K562 (cell line): ENCODE results near the gene RPL34. TPM values are rescaled to one million over a fixed set of nuclear protein-coding genes. Genes with fewer than 3 reads are reported as not detected.

Experiments
- ATAC-seq: fragments of 200-7000 bp; cut with Tn5 transposase; 3 replicates; pipeline ENCODE4 v1.9.1; 2020; ENCODE audit warnings: moderate library complexity
- BruUV-seq: library from RNA; stranded (reverse); fragments of 400-500 nt; replicated peaks from 2 replicates; lab custom pipeline; 2021; lab: Mats Ljungman, UMichigan
- CTCF ChIA-PET: fragments of 300-600 bp; formaldehyde crosslinking; extraction: SDS; loops from one replicate; lab custom pipeline; 2021; ENCODE audit warnings: low intra/inter-chr PET ratio; lab: Yijun Ruan, JAX
- POLR2A ChIA-PET: fragments of 300-600, 350-650 bp; sonication (Branson Sonifier 250); formaldehyde crosslinking; extraction: SDS; loops from one replicate; lab custom pipeline; 2021; ENCODE audit warnings: antibody characterized with exemption, inconsistent platforms; lab: Yijun Ruan, JAX
- DNase-seq, 4 experiments: peaks; one replicate each; pipeline versions ENCODE4 v3.0.0 to v3.0.0-alpha.2; 2011 to 2018; ENCODE audit warnings: low spot score in 3 of 4, mixed read lengths in 3 of 4; ENCODE audit errors: extremely low read depth in 1 of 4
- FAIRE-seq: peaks from 2 replicates; lab custom pipeline; 2011; peaks lifted over from hg19 to GRCh38; lab: Jason Lieb, UNC
- H2AFZ ChIP-seq: 2 replicates; pipeline ENCODE4 v1.6.0; 2011; ENCODE audit warnings: low read depth, low read length, control low read depth, inconsistent platforms
- H3K27ac ChIP-seq: fragments of 200-600 bp; 3 replicates; pipeline ENCODE4 v1.8.0; 2011; ENCODE audit warnings: low read depth, mild to moderate bottlenecking, control low read depth, inconsistent platforms, low read length, moderate library complexity, mixed read lengths; ENCODE audit errors: extremely low read depth
- H3K27me3 ChIP-seq, 2 experiments: fragments of 300-600 bp in 1 of 2; 2 replicates in 1 of 2; 3 replicates in 1 of 2; pipeline versions ENCODE4 v1.6.0 to v1.8.0; 2011; ENCODE audit warnings: inconsistent platforms in 2 of 2, low read length in 2 of 2, mild to moderate bottlenecking in 1 of 2, mixed read lengths in 1 of 2, moderate library complexity in 1 of 2; ENCODE audit not compliant: control insufficient read depth in 2 of 2, insufficient read depth in 2 of 2
- H3K36me3 ChIP-seq: fragments of 300-600 bp; 3 replicates; pipeline ENCODE4 v1.8.0; 2011; ENCODE audit warnings: mild to moderate bottlenecking, low read length, inconsistent platforms; ENCODE audit not compliant: control insufficient read depth, insufficient read depth
- H3K4me1 ChIP-seq, 2 experiments: fragments of 200-600 bp in 1 of 2; replicated peaks in 1 of 2; 2 replicates in 1 of 2; 3 replicates in 1 of 2; pipeline versions ENCODE4 v1.5.1 to v1.8.0; 2011; ENCODE audit warnings: inconsistent platforms in 2 of 2, low read length in 2 of 2, mild to moderate bottlenecking in 1 of 2, mixed read lengths in 1 of 2, moderate library complexity in 1 of 2; ENCODE audit not compliant: control insufficient read depth in 2 of 2, insufficient read depth in 2 of 2
- H3K4me2 ChIP-seq: 2 replicates; pipeline ENCODE4 v1.6.1; 2011; ENCODE audit warnings: low read length, control low read depth, inconsistent platforms, mixed read lengths; ENCODE audit not compliant: insufficient read depth
- H3K4me3 ChIP-seq: fragments of 200-600 bp; sonication (generic), shearing (Covaris generic); 2 replicates; pipeline ENCODE4 v1.5.1; 2016; ENCODE audit warnings: control low read depth, inconsistent platforms
- H3K79me2 ChIP-seq: fragments of 200-600 bp; 3 replicates; pipeline ENCODE4 v1.8.0; 2011; ENCODE audit warnings: low read length, inconsistent platforms; ENCODE audit not compliant: control insufficient read depth, insufficient read depth
- H3K9ac ChIP-seq, 2 experiments: 2 replicates each; pipeline versions ENCODE4 v1.6.0 to v1.6.1; 2011; ENCODE audit warnings: low read depth in 2 of 2, low read length in 2 of 2, control low read depth in 1 of 2, inconsistent platforms in 1 of 2, mild to moderate bottlenecking in 1 of 2, mixed read lengths in 1 of 2; ENCODE audit not compliant: insufficient read depth in 1 of 2
- H3K9me1 ChIP-seq: one replicate; pipeline ENCODE4 v1.6.0; 2011; ENCODE audit warnings: inconsistent platforms, mild to moderate bottlenecking, low read length, moderate library complexity; ENCODE audit not compliant: control insufficient read depth, insufficient read depth
- H3K9me3 ChIP-seq: replicated peaks from 2 replicates; pipeline ENCODE4 v1.5.1; 2011; ENCODE audit warnings: low read depth, low read length, inconsistent platforms; ENCODE audit not compliant: control insufficient read depth, insufficient read depth
- H4K20me1 ChIP-seq: replicated peaks from 2 replicates; pipeline ENCODE4 v1.6.1; 2011; ENCODE audit warnings: low read length, inconsistent platforms, mixed read lengths; ENCODE audit not compliant: control insufficient read depth, insufficient read depth
- CREBBP ChIP-seq: IDR thresholded peaks from one replicate; pipeline ENCODE4 v1.6.1; 2012; ENCODE audit warnings: low read depth, mild to moderate bottlenecking, control low read depth, inconsistent platforms, low read length
- ETV1 ChIP-seq: fragments of 450-650 bp; conservative IDR thresholded peaks from 2 replicates; pipeline ENCODE4 v1.6.1; 2016; ENCODE audit warnings: missing genetic modification characterization, control low read depth, low read depth, missing compliant biosample characterization
- EZH2 ChIP-seq: IDR thresholded peaks from 2 replicates; pipeline ENCODE4 v1.6.1; 2012; ENCODE audit warnings: low read depth, mild to moderate bottlenecking, inconsistent platforms, low read length, borderline replicate concordance
- HCFC1 ChIP-seq: IDR thresholded peaks from 2 replicates; pipeline ENCODE4 v1.6.1; 2012; ENCODE audit warnings: low read depth, low read length, improper control_type of control experiment
- HMG20B ChIP-seq: fragments of 250-450 bp; sonication (Bioruptor Pico); IDR thresholded peaks from 2 replicates; pipeline ENCODE4 v1.5.0; 2021; ENCODE audit warnings: mild to moderate bottlenecking
- KLF16 ChIP-seq: IDR thresholded peaks from 2 replicates; pipeline ENCODE4 v1.6.1; 2016; ENCODE audit warnings: antibody characterized with exemption
- KLF6 ChIP-seq: fragments of 250-450 bp; sonication (Bioruptor Pico); IDR thresholded peaks from 2 replicates; pipeline ENCODE4 v1.4.0; 2020; ENCODE audit warnings: mild to moderate bottlenecking, moderate library complexity, borderline replicate concordance
- MTA2 ChIP-seq: fragments of 450-650 bp; IDR thresholded peaks from 2 replicates; pipeline ENCODE4 v1.6.1; 2016; ENCODE audit warnings: low read depth
- POLR2A ChIP-seq: fragments of 450-650 bp; conservative IDR thresholded peaks from 2 replicates; pipeline ENCODE4 v1.6.1; 2016
- SIX5 ChIP-seq, 2 experiments: IDR thresholded peaks; 2 replicates each; pipeline ENCODE4 v1.6.1; 2011; ENCODE audit warnings: low read length in 2 of 2, borderline replicate concordance in 1 of 2, low read depth in 1 of 2, mild to moderate bottlenecking in 1 of 2, moderate library complexity in 1 of 2; ENCODE audit not compliant: insufficient read depth in 1 of 2
- USF1 ChIP-seq: sonication (generic); formaldehyde crosslinking; IDR thresholded peaks from 2 replicates; pipeline ENCODE4 v1.9.0; 2022; ENCODE audit warnings: mild to moderate bottlenecking, missing genetic modification reagents
- ZNF184 ChIP-seq: sonication (generic); formaldehyde crosslinking; IDR thresholded peaks from 2 replicates; pipeline ENCODE4 v1.5.0; 2020; ENCODE audit warnings: missing genetic modification reagents
- ZNF436 ChIP-seq: fragments of 250-450, 450-650 bp; sonication (Bioruptor Pico); formaldehyde crosslinking; IDR thresholded peaks from 2 replicates; pipeline ENCODE4 v1.7.0; 2020; ENCODE audit warnings: mild to moderate bottlenecking
- ZNF507 ChIP-seq: conservative IDR thresholded peaks from 2 replicates; pipeline ENCODE4 v1.6.1; 2017; ENCODE audit warnings: missing genetic modification characterization, missing compliant biosample characterization
- ZNF57 ChIP-seq: fragments of 450-650 bp; formaldehyde crosslinking; IDR thresholded peaks from 2 replicates; pipeline ENCODE4 v1.4.0; 2020; ENCODE audit warnings: mild to moderate bottlenecking, moderate library complexity
- ZNF644 ChIP-seq: fragments of 200-800 bp; sonication (Bioruptor generic); IDR thresholded peaks from 2 replicates; pipeline ENCODE4 v1.6.1; 2016; ENCODE audit warnings: low read depth, missing genetic modification characterization, missing compliant biosample characterization
- WGBS: fragments of 100-300 bp; shearing (Covaris generic); methylation state at CpG from one replicate; pipeline ENCODE4 v1.1.6; 2016; ENCODE audit warnings: low coverage, mixed read lengths; ENCODE audit not compliant: insufficient coverage; ENCODE audit errors: missing lambda C conversion rate; 5-methylcytosine and 5-hydroxymethylcytosine counted together
- in situ Hi-C: fragments of 300-500 bp; cut with MboI; formaldehyde crosslinking; loops from 4 replicates; pipeline ENCODE4 v1.15.0; 2018; ENCODE audit warnings: inconsistent platforms, mixed read lengths
- intact Hi-C: fragments of 100-400 bp; cut with micrococcal nuclease; formaldehyde crosslinking; loops from 2 replicates; pipeline ENCODE4 v1.14.2; 2022
- polyA plus RNA-seq, 8 experiments: library from polyadenylated mRNA; depleted of rRNA in 4 of 8; stranded (reverse) in 5 of 8; unstranded in 3 of 8; fragments of >200 nt; fragmentation: Nextera tagmentation in 2 of 8; fragmentation: Illumina TruSeq in 1 of 8; extraction: Ambion mirVana in 2 of 8; extraction: Trizol in 1 of 8; gene quantifications; 2 replicates each; pipeline versions ENCODE4 v1.2.1 to v1.2.3, GENCODE V29; 2011 to 2014; ENCODE audit warnings: inconsistent platforms in 1 of 8, missing spikeins in 1 of 8
- total RNA-seq, 7 experiments: library from RNA; depleted of rRNA in 6 of 7; stranded (reverse); fragments of >200 nt in 6 of 7; fragmentation: Illumina TruSeq in 2 of 7; extraction: Trizol in 2 of 7; gene quantifications; 2 replicates each; pipeline versions ENCODE4 v1.2.1 to v1.2.3, GENCODE V29; 2011 to 2021; ENCODE audit warnings: low replicate concordance in 1 of 7
- TF ChIP-seq, protein P1 (sequence below): sonication (generic); formaldehyde crosslinking; IDR thresholded peaks from 2 replicates; pipeline ENCODE4 v1.8.1; 2023; ENCODE audit warnings: mild to moderate bottlenecking, missing genetic modification reagents

Gene RPL34
- total and polyA plus RNA-seq, 9 of the 15 experiments (the other 6 are each of a cell fraction or from before 2014, with no cell fraction given): 1,612 to 4,502 (median 2,593) TPM

GRCh38 chr4:108574402-108574801, 46.0 kb upstream of the RPL34 start:
- Histone ChIP-seq H3K4me2 (no peak overlapping the region), H3K27me3 (peaks cover 6 to 8% of the 10 kb centered on the region in 2 experiments; a peak in 4 of 5 replicates), H2AFZ (no peak overlapping the region), H3K36me3 (no peaks in the 10 kb centered on the region), H3K79me2 (no peaks in the 10 kb centered on the region), H3K9ac (no peak overlapping the region), H3K4me3 (no peak overlapping the region), H3K9me1 (no peaks in the 10 kb centered on the region), H4K20me1 (no peaks in the 10 kb centered on the region), H3K4me1 (no peaks in the 10 kb centered on the region), H3K27ac (no peak overlapping the region), H3K9me3 (no peaks in the 10 kb centered on the region)
- ChIA-PET CTCF (no interaction called here), POLR2A (interaction anchor here (1.4 kb wide), 1 partner anchor 8 kb away, joined by 4 read pairs; no protein-coding TSS in a partner anchor)
- WGBS: 15% methylated on average over 3 of the region's 3 CpGs
- BruUV-seq: no TSS peak
- intact Hi-C loops (loop anchor here (5.0 to 10.0 kb wide), 4 partner anchors 62 to 812 kb away; no protein-coding TSS in a partner anchor), in situ Hi-C loops (loop anchor here (5.0 kb wide), 1 partner anchor 557 kb away; no protein-coding TSS in a partner anchor)
- FAIRE-seq: no peak
- no peak for ATAC-seq
- no peak for DNase-seq
- no peak for TF ChIP-seq ZNF507 (tag)
- no peak for TF ChIP-seq CREBBP
- TF ChIP-seq KLF16: no peak
- TF ChIP-seq POLR2A: no peak
- TF ChIP-seq ZNF57 (CRISPR knock-in tag): no peak
- no peak for TF ChIP-seq HMG20B (CRISPR knock-in tag)

- no TSS peak for BruUV-seq
- Histone ChIP-seq H3K9me3 (no peaks in the 10 kb centered on the region), H3K27ac (no peak overlapping the region), H3K27me3 (peaks cover 8 to 10% of the 10 kb centered on the region in 2 experiments; a peak in 3 of 5 replicates), H4K20me1 (no peaks in the 10 kb centered on the region), H3K79me2 (no peaks in the 10 kb centered on the region), H3K4me1 (no peaks in the 10 kb centered on the region), H2AFZ (no peak overlapping the region), H3K9ac (no peak overlapping the region), H3K4me2 (no peak overlapping the region), H3K36me3 (no peaks in the 10 kb centered on the region), H3K4me3 (no peak overlapping the region), H3K9me1 (no peaks in the 10 kb centered on the region)
- peak; percentile 42 for FAIRE-seq
- ChIA-PET CTCF (interaction anchor here (0.7 kb wide), 1 partner anchor 520 kb away, joined by 6 read pairs; no protein-coding TSS in a partner anchor), POLR2A (interaction anchor here (0.6 kb wide), 1 partner anchor 138 kb away, joined by 3 read pairs; no protein-coding TSS in a partner anchor)
- 5% methylated on average over 6 of the region's 6 CpGs for WGBS
- no peak for DNase-seq
- ATAC-seq: no peak
- intact Hi-C loops (no loop called here), in situ Hi-C loops (no loop called here)
- TF ChIP-seq HCFC1 (no peak), ZNF644 (tag) (no peak), ETV1 (no peak), KLF6 (CRISPR knock-in tag) (no peak), MTA2 (no peak), SIX5 (IDR thresholded peaks at IDR 0.05; ENCODE audit: borderline replicate concordance in 1 of 2, insufficient read depth in 1 of 2, low read depth in 1 of 2, low read length in 2 of 2) (no peak), ZNF184 (CRISPR knock-in tag) (no peak), ZNF436 (CRISPR knock-in tag) (no peak), EZH2 (no peak), USF1 (no peak)
- TF ChIP-seq, protein P1, sequence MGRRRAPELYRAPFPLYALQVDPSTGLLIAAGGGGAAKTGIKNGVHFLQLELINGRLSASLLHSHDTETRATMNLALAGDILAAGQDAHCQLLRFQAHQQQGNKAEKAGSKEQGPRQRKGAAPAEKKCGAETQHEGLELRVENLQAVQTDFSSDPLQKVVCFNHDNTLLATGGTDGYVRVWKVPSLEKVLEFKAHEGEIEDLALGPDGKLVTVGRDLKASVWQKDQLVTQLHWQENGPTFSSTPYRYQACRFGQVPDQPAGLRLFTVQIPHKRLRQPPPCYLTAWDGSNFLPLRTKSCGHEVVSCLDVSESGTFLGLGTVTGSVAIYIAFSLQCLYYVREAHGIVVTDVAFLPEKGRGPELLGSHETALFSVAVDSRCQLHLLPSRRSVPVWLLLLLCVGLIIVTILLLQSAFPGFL (CRISPR knock-in tag): no peak
Observed at GRCh38 chr4:108581083-108581482, 39.3 kb upstream of the RPL34 start.
